Smooth muscle cell (in vitro differentiated cells): Measurements from ENCODE around the gene CD209. TPM values are rescaled to one million over a fixed set of nuclear protein-coding genes. Genes with fewer than 3 reads are reported as not detected.

Source experiments
- DNase-seq: peaks from one replicate; lab custom pipeline; 2025; ENCODE audit not compliant: unreplicated experiment; lab: John Stamatoyannopoulos, UW
- H2AFZ ChIP-seq: fragments of 200-600 bp; sonication (generic); 2 replicates; pipeline ENCODE4 v1.6.0; 2016; ENCODE audit warnings: antibody characterized with exemption, low read depth, mild to moderate bottlenecking
- H3F3A ChIP-seq: fragments of 200-600 bp; sonication (generic); 2 replicates; pipeline ENCODE4 v1.6.0; 2017; ENCODE audit warnings: antibody characterized with exemption, low read depth
- H3K27ac ChIP-seq: fragments of 200-600 bp; sonication (generic); 2 replicates; pipeline ENCODE4 v1.5.1; 2016; ENCODE audit warnings: low read depth, mild to moderate bottlenecking
- H3K27me3 ChIP-seq: fragments of 200-600 bp; sonication (generic); 2 replicates; pipeline ENCODE4 v1.6.1; 2016; ENCODE audit warnings: low read depth, mild to moderate bottlenecking
- H3K36me3 ChIP-seq: fragments of 200-600 bp; sonication (generic); 2 replicates; pipeline ENCODE4 v1.5.1; 2016; ENCODE audit warnings: low read depth
- H3K4me1 ChIP-seq: fragments of 200-600 bp; sonication (generic); 2 replicates; pipeline ENCODE4 v1.5.1; 2016; ENCODE audit warnings: low read depth
- H3K4me2 ChIP-seq: fragments of 200-600 bp; sonication (generic); 2 replicates; pipeline ENCODE4 v1.6.0; 2016; ENCODE audit warnings: mild to moderate bottlenecking
- H3K4me3 ChIP-seq: fragments of 200-600 bp; sonication (generic); 2 replicates; pipeline ENCODE4 v1.5.1; 2016; ENCODE audit warnings: mild to moderate bottlenecking
- H3K79me2 ChIP-seq: fragments of 200-600 bp; sonication (generic); 2 replicates; pipeline ENCODE4 v1.6.0; 2016; ENCODE audit warnings: low read depth, mild to moderate bottlenecking
- H3K9ac ChIP-seq: fragments of 200-600 bp; sonication (generic); 2 replicates; pipeline ENCODE4 v1.6.0; 2016; ENCODE audit warnings: low read depth
- H3K9me3 ChIP-seq: fragments of 200-600 bp; sonication (generic); replicated peaks from 2 replicates; pipeline ENCODE4 v1.5.1; 2016; ENCODE audit warnings: low read depth
- H4K20me1 ChIP-seq: fragments of 200-600 bp; sonication (generic); 2 replicates; pipeline ENCODE4 v1.6.0; 2016; ENCODE audit warnings: low read depth
- WGBS: methylation state at CpG from one replicate; pipeline ENCODE4 v1.1.7; 2016; ENCODE audit warnings: low lambda C conversion rate; 5-methylcytosine and 5-hydroxymethylcytosine counted together
- polyA plus RNA-seq: library from polyadenylated mRNA; unstranded; fragments of >200 nt; fragmentation: Nextera tagmentation; extraction: Ambion mirVana; gene quantifications from 2 replicates; pipeline ENCODE4 v1.2.1, GENCODE V29; 2016
- total RNA-seq: library from RNA; depleted of rRNA; stranded (reverse); fragments of >200 nt; gene quantifications from 2 replicates; pipeline ENCODE4 v1.2.3, GENCODE V29; 2014
- TF ChIP-seq, protein P1 (sequence below): fragments of 200-600 bp; sonication (generic); IDR thresholded peaks from 2 replicates; pipeline ENCODE4 v1.5.1; 2017; ENCODE audit warnings: borderline replicate concordance, mild to moderate bottlenecking, antibody characterized with exemption; ENCODE audit not compliant: insufficient read depth, poor library complexity, severe bottlenecking

Gene CD209
- total and polyA plus RNA-seq, 2 experiments from 2014 or later: not detected

DNA sequence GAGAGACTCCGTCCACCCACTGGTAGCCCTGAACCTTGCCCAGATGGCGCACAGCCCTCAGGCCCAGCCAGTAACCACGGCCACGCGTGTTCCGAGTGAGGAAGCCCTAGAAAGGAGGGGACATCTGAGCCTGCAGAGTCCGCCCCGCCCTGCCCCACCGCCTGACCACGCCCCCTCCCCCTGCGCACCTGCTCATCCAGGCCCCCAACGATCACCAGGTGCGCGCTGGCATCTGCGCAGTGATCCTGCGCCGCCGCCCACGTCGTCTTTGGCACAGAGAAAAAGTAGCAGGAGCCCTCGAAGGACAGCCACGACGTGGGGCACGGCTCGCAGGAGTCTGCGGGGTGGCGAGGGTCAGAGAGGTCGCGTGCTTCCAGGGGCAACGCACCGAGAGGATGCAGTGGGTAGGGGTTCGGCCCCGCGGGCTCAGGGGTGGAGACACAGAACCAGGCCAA, 17.5 kb downstream of the CD209 start:
- Histone ChIP-seq H3K27me3 (peaks cover 66% of the 10 kb centered on the region), H3K4me3 (no peak overlapping the region), H2AFZ (no peak overlapping the region), H4K20me1 (no peaks in the 10 kb centered on the region), H3K27ac (no peak overlapping the region), H3K36me3 (no peaks in the 10 kb centered on the region), H3F3A (no peaks in the 10 kb centered on the region), H3K79me2 (no peaks in the 10 kb centered on the region), H3K4me1 (no peaks in the 10 kb centered on the region), H3K9ac (no peak overlapping the region), H3K4me2 (no peak overlapping the region), H3K9me3 (no peaks in the 10 kb centered on the region)
- whole genome bisulfite sequencing: 25% methylated on average over 32 of the region's 34 CpGs
- no peak for DNase-seq
- TF ChIP-seq, protein P1, sequence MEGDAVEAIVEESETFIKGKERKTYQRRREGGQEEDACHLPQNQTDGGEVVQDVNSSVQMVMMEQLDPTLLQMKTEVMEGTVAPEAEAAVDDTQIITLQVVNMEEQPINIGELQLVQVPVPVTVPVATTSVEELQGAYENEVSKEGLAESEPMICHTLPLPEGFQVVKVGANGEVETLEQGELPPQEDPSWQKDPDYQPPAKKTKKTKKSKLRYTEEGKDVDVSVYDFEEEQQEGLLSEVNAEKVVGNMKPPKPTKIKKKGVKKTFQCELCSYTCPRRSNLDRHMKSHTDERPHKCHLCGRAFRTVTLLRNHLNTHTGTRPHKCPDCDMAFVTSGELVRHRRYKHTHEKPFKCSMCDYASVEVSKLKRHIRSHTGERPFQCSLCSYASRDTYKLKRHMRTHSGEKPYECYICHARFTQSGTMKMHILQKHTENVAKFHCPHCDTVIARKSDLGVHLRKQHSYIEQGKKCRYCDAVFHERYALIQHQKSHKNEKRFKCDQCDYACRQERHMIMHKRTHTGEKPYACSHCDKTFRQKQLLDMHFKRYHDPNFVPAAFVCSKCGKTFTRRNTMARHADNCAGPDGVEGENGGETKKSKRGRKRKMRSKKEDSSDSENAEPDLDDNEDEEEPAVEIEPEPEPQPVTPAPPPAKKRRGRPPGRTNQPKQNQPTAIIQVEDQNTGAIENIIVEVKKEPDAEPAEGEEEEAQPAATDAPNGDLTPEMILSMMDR: no peak

DNA sequence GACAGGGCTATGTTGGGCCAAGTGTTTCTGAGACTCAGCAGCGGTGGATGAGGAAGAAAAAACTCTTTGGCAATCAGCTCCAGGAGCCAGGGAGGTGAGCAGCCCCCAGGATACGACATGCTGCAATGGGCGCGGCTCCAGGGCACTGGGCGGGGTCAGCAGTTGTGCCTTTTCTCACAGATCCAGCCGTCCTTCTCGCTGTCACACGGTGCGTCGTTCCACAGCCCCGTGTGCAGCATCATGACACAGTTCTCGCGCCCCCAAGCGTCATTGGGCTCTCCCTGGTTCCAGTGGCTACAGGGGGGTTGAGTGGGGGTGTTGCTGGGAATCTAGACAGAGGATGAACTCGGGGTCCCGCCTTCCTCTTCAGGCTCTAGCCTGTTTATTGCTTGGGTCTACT, 18.1 kb downstream of the CD209 start:
- Histone ChIP-seq H3K36me3 (no peaks in the 10 kb centered on the region), H3K4me2 (no peak overlapping the region), H2AFZ (no peak overlapping the region), H3K27ac (no peak overlapping the region), H3K4me1 (no peaks in the 10 kb centered on the region), H3K27me3 (peaks cover 65% of the 10 kb centered on the region), H3K9me3 (no peaks in the 10 kb centered on the region), H3K4me3 (no peak overlapping the region), H4K20me1 (no peaks in the 10 kb centered on the region), H3K9ac (no peak overlapping the region), H3K79me2 (no peaks in the 10 kb centered on the region), H3F3A (no peaks in the 10 kb centered on the region)
- TF ChIP-seq, protein P1: no peak
- DNase-seq: no peak
- 41% methylated on average over 16 of the region's 16 CpGs for WGBS

DNA sequence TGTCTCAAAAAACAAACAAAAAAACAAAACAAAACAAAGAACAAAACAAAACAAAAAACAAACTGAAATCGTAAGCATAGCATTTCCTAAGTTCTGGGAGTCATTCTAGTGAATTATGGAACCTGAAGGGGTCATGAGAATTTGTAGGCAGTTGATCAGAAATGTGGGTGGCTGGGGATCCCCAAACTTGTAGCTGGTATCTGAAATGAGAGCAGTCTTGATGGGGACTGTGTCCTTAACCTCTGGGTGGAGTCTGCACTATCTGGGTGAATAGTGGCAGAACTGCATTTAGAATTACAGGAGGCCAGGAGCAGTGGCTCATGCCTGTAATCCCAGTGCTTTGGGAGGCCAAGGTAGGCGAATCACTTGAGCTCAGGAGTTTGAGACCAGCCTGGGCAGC, 21.5 kb downstream of the CD209 start:
- 63% methylated on average over 2 of the region's 2 CpGs for WGBS
- no peaks in the 10 kb centered on the region for H3K36me3 ChIP-seq
- H3K4me1 ChIP-seq: no peaks in the 10 kb centered on the region
- H3F3A ChIP-seq: no peaks in the 10 kb centered on the region
- peaks cover 44% of the 10 kb centered on the region for H3K27me3 ChIP-seq
- H3K9ac ChIP-seq: no peak overlapping the region
- no peak for DNase-seq
- no peak overlapping the region for H3K27ac ChIP-seq
- H3K4me2 ChIP-seq: no peak overlapping the region
- no peaks in the 10 kb centered on the region for H4K20me1 ChIP-seq
- H3K9me3 ChIP-seq: no peaks in the 10 kb centered on the region
- no peak overlapping the region for H2AFZ ChIP-seq
- no peaks in the 10 kb centered on the region for H3K79me2 ChIP-seq
- TF ChIP-seq, protein P1: no peak
- H3K4me3 ChIP-seq: no peak overlapping the region

DNA sequence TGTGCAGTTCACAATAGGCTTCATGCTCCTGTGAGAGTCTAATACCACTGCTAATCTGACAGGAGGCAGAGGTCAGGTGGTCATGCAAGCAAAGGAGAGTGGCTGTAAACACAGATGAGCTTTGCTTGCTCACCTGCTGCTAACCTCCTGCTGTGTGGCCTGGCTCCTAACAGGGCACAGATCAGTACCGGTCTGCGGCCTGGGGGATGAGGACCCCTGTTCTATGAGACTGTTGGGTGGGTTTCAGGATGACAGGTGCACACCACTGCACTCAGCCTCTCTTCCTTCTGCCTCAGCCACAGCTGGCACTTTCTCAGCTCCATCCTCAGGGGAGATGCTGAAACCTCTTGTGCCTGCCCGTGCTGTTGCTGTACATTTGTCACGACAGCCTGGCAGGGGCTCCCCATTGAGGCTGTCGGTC, 25.1 kb downstream of the CD209 start:
- WGBS: 79% methylated on average over 5 of the region's 5 CpGs
- no peaks in the 10 kb centered on the region for H3K79me2 ChIP-seq
- H3K4me2 ChIP-seq: no peak overlapping the region
- no peak for DNase-seq
- no peaks in the 10 kb centered on the region for H3K36me3 ChIP-seq
- peaks cover 8% of the 10 kb centered on the region for H3K27me3 ChIP-seq
- no peaks in the 10 kb centered on the region for H4K20me1 ChIP-seq
- H3K9me3 ChIP-seq: no peaks in the 10 kb centered on the region
- no peak overlapping the region for H3K27ac ChIP-seq
- H3K9ac ChIP-seq: no peak overlapping the region
- TF ChIP-seq, protein P1: no peak
- no peaks in the 10 kb centered on the region for H3K4me1 ChIP-seq
- no peak overlapping the region for H2AFZ ChIP-seq
- no peak overlapping the region for H3K4me3 ChIP-seq
- no peaks in the 10 kb centered on the region for H3F3A ChIP-seq
